Spinal cord (tissue), 10 donors: ENCODE results near the gene TMEM53. TPM values are rescaled to one million over a fixed set of nuclear protein-coding genes. Genes with fewer than 3 reads are reported as not detected.
"Not testable (repeated sequence)": the region's sequence is repeated elsewhere in the genome, so short reads cannot be mapped to it uniquely, and the experiment has no call there.

Experiments used
- DNase-seq, 6 donors: peaks; one replicate each; pipeline versions ENCODE4 v3.0.0 to v3.0.0-alpha.2; 2013 to 2015; ENCODE audit warnings: low spot score in 6 of 6, low read depth in 4 of 6
- H3K27ac ChIP-seq: one replicate; pipeline ENCODE4 v1.5.1; 2013; ENCODE audit warnings: low read depth, low read length, control low read depth
- H3K27me3 ChIP-seq: one replicate; pipeline ENCODE4 v1.6.1; 2013; ENCODE audit warnings: low read length; ENCODE audit not compliant: control insufficient read depth, insufficient read depth
- H3K36me3 ChIP-seq: one replicate; pipeline ENCODE4 v1.6.1; 2013; ENCODE audit warnings: low read length; ENCODE audit not compliant: control insufficient read depth, insufficient read depth
- H3K4me1 ChIP-seq: one replicate; pipeline ENCODE4 v1.6.1; 2013; ENCODE audit warnings: low read length; ENCODE audit not compliant: control insufficient read depth, insufficient read depth
- H3K4me3 ChIP-seq: one replicate; pipeline ENCODE4 v1.5.1; 2013; ENCODE audit warnings: low read depth, low read length, control low read depth
- H3K9me3 ChIP-seq: one replicate; pipeline ENCODE4 v1.6.1; 2013; ENCODE audit warnings: low read length; ENCODE audit not compliant: control insufficient read depth, insufficient read depth
- WGBS: methylation state at CpG from one replicate; pipeline ENCODE4 v1.1.5; 2013; ENCODE audit warnings: missing lambda C conversion rate; ENCODE audit not compliant: insufficient coverage; 5-methylcytosine and 5-hydroxymethylcytosine counted together
- polyA plus RNA-seq, 2 donors: library from polyadenylated mRNA; unstranded; fragments of 120-200 nt; gene quantifications; one replicate each; pipeline ENCODE4 v1.2.1, GENCODE V29; 2013; ENCODE audit not compliant: insufficient read length in 2 of 2
- total RNA-seq, 2 donors: library from RNA; depleted of rRNA in 1 of 2; stranded (reverse); fragments of 120-200 nt in 1 of 2; fragments of >200 nt in 1 of 2; gene quantifications; one replicate each; pipeline versions ENCODE4 v1.2.3 to v1.2.4, GENCODE V29; 2013 to 2014
- donor health status: healthy.

Gene TMEM53
- total and polyA plus RNA-seq, 4 donors = 3.0 to 14.8 (median 11.9) TPM

GRCh38 chr1:44677201-44677766 lies 3.0 kb upstream of the TMEM53 start:
- 73% methylated on average over 4 of the region's 6 CpGs for WGBS
- H3K9me3 ChIP-seq = no peaks in the 10 kb centered on the region
- peaks cover 23% of the 10 kb centered on the region for H3K4me1 ChIP-seq
- no peaks in the 10 kb centered on the region for H3K27me3 ChIP-seq
- no peaks in the 10 kb centered on the region for H3K36me3 ChIP-seq
- DNase-seq = peak in 1 of 6 donors; percentile 18
- H3K27ac ChIP-seq = no peak overlapping the region
- no peak overlapping the region for H3K4me3 ChIP-seq

- Histone ChIP-seq H3K27ac (no peak overlapping the region), H3K27me3 (no peaks in the 10 kb centered on the region), H3K4me3 (no peak overlapping the region), H3K36me3 (no peaks in the 10 kb centered on the region), H3K9me3 (no peaks in the 10 kb centered on the region), H3K4me1 (peaks cover 28% of the 10 kb centered on the region)
- DNase-seq = no peak
- 91% methylated on average over 4 of the region's 5 CpGs for WGBS
These were observed 2.4 kb upstream of the TMEM53 start for GRCh38 chr1:44676484-44677200.

- H3K4me3 ChIP-seq = peak overlapping the region; percentile 72
- H3K27me3 ChIP-seq = no peaks in the 10 kb centered on the region
- H3K36me3 ChIP-seq = no peaks in the 10 kb centered on the region
- H3K4me1 ChIP-seq = peaks cover 35% of the 10 kb centered on the region
- 88% methylated on average over 5 of the region's 7 CpGs for WGBS
- H3K9me3 ChIP-seq = no peaks in the 10 kb centered on the region
- no peak for DNase-seq
- peak overlapping the region; percentile 92 for H3K27ac ChIP-seq
These were observed 905 bp upstream of the TMEM53 start for GRCh38 chr1:44675186-44675585.

- Histone ChIP-seq H3K9me3 (no peaks in the 10 kb centered on the region), H3K4me3 (peak overlapping the region; percentile 72), H3K27ac (peak overlapping the region; percentile 96), H3K4me1 (peaks cover 35% of the 10 kb centered on the region), H3K36me3 (no peaks in the 10 kb centered on the region), H3K27me3 (no peaks in the 10 kb centered on the region)
- 2% methylated on average over 14 of the region's 16 CpGs for WGBS
- peak in 1 of 6 donors; percentile 50 for DNase-seq
These were observed 587 bp downstream of the TMEM53 start for GRCh38 chr1:44673675-44674112.

- H3K9me3 ChIP-seq = no peaks in the 10 kb centered on the region
- H3K27ac ChIP-seq = peak overlapping the region; percentile 96
- H3K4me1 ChIP-seq = peaks cover 35% of the 10 kb centered on the region
- H3K36me3 ChIP-seq = no peaks in the 10 kb centered on the region
- H3K4me3 ChIP-seq = peak overlapping the region; percentile 72
- WGBS = 91% methylated on average over 10 of the region's 14 CpGs
- H3K27me3 ChIP-seq = no peaks in the 10 kb centered on the region
- DNase-seq = peak in 1 of 6 donors; percentile 42
These were observed 1.2 kb downstream of the TMEM53 start for GRCh38 chr1:44672961-44673674.

GRCh38 chr1:44672254-44672955 lies 1.9 kb downstream of the TMEM53 start:
- Histone ChIP-seq H3K4me3 (no peak overlapping the region), H3K4me1 (peaks cover 35% of the 10 kb centered on the region), H3K27ac (peak overlapping the region; percentile 96), H3K9me3 (no peaks in the 10 kb centered on the region), H3K36me3 (no peaks in the 10 kb centered on the region), H3K27me3 (no peaks in the 10 kb centered on the region)
- peak in 2 of 6 donors; percentile 20 to 50 for DNase-seq
- 66% methylated on average over 9 of the region's 13 CpGs for WGBS

GRCh38 chr1:44670751-44671640 lies 3.3 kb downstream of the TMEM53 start:
- Histone ChIP-seq H3K27me3 (no peaks in the 10 kb centered on the region), H3K4me1 (peaks cover 35% of the 10 kb centered on the region), H3K27ac (no peak overlapping the region), H3K36me3 (no peaks in the 10 kb centered on the region), H3K4me3 (no peak overlapping the region), H3K9me3 (no peaks in the 10 kb centered on the region)
- 79% methylated on average over 6 of the region's 10 CpGs for WGBS
- DNase-seq = no peak

GRCh38 chr1:44666719-44667118 lies 7.6 kb downstream of the TMEM53 start:
- H3K27me3 ChIP-seq, H3K36me3 ChIP-seq, H3K4me3 ChIP-seq, DNase-seq, H3K27ac ChIP-seq, H3K9me3 ChIP-seq: not testable (repeated sequence)
- peaks cover 16% of the 10 kb centered on the region for H3K4me1 ChIP-seq
- WGBS = no CpG with 5 or more reads among the region's 1 CpG
